WTC11 (cell line): ENCODE measurements around the gene BCAS3.

Experiments
- NFYB ChIP-seq: sonication (generic); formaldehyde crosslinking; conservative IDR thresholded peaks from 2 replicates; pipeline ENCODE4 v1.8.0; 2022; ENCODE audit warnings: low read depth, missing genetic modification reagents
- NR1H2 ChIP-seq: sonication (generic); formaldehyde crosslinking; IDR thresholded peaks from 2 replicates; pipeline ENCODE4 v1.9.0; 2021; ENCODE audit warnings: mild to moderate bottlenecking, moderate library complexity, missing genetic modification reagents
- RELA ChIP-seq: sonication (generic); formaldehyde crosslinking; IDR thresholded peaks from 2 replicates; pipeline ENCODE4 v1.8.1; 2022; ENCODE audit warnings: missing genetic modification reagents, mild to moderate bottlenecking, borderline replicate concordance
- TF ChIP-seq, protein P1 (sequence below): sonication (generic); formaldehyde crosslinking; IDR thresholded peaks from 2 replicates; pipeline ENCODE4 v1.8.1; 2022; ENCODE audit warnings: mild to moderate bottlenecking, moderate library complexity, missing genetic modification reagents
- TF ChIP-seq, protein P2 (sequence below): fragments of 200-600 bp; IDR thresholded peaks from 2 replicates; pipeline ENCODE4 v1.8.0; 2022; ENCODE audit warnings: antibody characterized with exemption
- TF ChIP-seq, protein P3 (sequence below): sonication (generic); formaldehyde crosslinking; IDR thresholded peaks from 2 replicates; pipeline ENCODE4 v1.8.1; 2023; ENCODE audit warnings: mild to moderate bottlenecking, missing genetic modification reagents, moderate library complexity

DNA sequence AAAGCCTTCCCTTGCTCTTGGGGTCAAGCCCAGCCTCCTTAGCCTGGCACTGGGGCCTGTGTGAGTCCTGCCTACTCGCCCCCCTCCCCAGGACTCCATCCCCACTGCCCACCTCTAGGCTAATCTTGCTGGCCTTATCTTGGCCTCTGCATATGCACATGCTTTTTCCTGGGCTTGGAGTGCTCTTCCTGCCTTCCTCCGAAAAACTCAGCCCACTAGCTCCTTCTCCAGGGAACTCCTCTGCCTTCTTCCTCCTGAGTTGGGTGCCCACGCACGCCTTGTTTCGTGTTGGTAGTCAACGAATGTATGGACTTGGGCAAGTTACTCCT, 738.5 kb downstream of the BCAS3 start:
- TF ChIP-seq, protein P1, sequence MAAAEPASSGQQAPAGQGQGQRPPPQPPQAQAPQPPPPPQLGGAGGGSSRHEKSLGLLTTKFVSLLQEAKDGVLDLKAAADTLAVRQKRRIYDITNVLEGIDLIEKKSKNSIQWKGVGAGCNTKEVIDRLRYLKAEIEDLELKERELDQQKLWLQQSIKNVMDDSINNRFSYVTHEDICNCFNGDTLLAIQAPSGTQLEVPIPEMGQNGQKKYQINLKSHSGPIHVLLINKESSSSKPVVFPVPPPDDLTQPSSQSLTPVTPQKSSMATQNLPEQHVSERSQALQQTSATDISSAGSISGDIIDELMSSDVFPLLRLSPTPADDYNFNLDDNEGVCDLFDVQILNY (CRISPR knock-in tag) = no peak
- TF ChIP-seq, protein P2, sequence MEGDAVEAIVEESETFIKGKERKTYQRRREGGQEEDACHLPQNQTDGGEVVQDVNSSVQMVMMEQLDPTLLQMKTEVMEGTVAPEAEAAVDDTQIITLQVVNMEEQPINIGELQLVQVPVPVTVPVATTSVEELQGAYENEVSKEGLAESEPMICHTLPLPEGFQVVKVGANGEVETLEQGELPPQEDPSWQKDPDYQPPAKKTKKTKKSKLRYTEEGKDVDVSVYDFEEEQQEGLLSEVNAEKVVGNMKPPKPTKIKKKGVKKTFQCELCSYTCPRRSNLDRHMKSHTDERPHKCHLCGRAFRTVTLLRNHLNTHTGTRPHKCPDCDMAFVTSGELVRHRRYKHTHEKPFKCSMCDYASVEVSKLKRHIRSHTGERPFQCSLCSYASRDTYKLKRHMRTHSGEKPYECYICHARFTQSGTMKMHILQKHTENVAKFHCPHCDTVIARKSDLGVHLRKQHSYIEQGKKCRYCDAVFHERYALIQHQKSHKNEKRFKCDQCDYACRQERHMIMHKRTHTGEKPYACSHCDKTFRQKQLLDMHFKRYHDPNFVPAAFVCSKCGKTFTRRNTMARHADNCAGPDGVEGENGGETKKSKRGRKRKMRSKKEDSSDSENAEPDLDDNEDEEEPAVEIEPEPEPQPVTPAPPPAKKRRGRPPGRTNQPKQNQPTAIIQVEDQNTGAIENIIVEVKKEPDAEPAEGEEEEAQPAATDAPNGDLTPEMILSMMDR = no peak
- TF ChIP-seq NR1H2 (no peak), NFYB (CRISPR knock-in tag) (no peak), RELA (CRISPR knock-in tag) (no peak)
- TF ChIP-seq, protein P3, sequence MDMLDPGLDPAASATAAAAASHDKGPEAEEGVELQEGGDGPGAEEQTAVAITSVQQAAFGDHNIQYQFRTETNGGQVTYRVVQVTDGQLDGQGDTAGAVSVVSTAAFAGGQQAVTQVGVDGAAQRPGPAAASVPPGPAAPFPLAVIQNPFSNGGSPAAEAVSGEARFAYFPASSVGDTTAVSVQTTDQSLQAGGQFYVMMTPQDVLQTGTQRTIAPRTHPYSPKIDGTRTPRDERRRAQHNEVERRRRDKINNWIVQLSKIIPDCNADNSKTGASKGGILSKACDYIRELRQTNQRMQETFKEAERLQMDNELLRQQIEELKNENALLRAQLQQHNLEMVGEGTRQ (CRISPR knock-in tag) = no peak
